GM12872 (cell line): ENCODE measurements around the gene GPR180.

Experiments used
- TF ChIP-seq, protein P1 (sequence below): IDR thresholded peaks from 3 replicates; pipeline ENCODE4 v1.5.1; 2011; ENCODE audit warnings: low read depth, mild to moderate bottlenecking, low read length, moderate library complexity; ENCODE audit not compliant: insufficient read depth

Gene GPR180

DNA sequence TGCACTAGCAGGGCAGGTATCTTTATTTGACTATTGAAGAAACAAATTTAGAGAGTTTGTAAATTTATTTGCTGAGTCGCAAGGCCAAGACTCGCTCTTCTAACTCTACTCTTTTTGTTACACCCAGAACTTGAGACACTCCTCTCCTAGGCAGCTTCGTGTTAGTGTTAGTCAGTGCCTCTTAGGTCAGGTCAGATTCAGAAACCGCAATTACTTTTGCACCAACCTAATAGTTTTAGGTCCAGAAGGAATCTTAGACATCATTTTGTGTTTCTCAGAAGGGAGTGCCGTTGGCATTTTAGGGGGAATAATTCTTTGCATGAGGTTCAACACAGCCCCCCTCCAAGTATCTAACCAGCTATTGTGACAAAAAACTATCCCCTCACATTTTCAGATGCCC is 8.8 kb downstream of the GPR180 start:
- TF ChIP-seq, protein P1, sequence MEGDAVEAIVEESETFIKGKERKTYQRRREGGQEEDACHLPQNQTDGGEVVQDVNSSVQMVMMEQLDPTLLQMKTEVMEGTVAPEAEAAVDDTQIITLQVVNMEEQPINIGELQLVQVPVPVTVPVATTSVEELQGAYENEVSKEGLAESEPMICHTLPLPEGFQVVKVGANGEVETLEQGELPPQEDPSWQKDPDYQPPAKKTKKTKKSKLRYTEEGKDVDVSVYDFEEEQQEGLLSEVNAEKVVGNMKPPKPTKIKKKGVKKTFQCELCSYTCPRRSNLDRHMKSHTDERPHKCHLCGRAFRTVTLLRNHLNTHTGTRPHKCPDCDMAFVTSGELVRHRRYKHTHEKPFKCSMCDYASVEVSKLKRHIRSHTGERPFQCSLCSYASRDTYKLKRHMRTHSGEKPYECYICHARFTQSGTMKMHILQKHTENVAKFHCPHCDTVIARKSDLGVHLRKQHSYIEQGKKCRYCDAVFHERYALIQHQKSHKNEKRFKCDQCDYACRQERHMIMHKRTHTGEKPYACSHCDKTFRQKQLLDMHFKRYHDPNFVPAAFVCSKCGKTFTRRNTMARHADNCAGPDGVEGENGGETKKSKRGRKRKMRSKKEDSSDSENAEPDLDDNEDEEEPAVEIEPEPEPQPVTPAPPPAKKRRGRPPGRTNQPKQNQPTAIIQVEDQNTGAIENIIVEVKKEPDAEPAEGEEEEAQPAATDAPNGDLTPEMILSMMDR, result no peak

- TF ChIP-seq, protein P1, result no peak
These were observed 10.4 kb downstream of the GPR180 start for GRCh38 chr13:94612050-94612449.

DNA sequence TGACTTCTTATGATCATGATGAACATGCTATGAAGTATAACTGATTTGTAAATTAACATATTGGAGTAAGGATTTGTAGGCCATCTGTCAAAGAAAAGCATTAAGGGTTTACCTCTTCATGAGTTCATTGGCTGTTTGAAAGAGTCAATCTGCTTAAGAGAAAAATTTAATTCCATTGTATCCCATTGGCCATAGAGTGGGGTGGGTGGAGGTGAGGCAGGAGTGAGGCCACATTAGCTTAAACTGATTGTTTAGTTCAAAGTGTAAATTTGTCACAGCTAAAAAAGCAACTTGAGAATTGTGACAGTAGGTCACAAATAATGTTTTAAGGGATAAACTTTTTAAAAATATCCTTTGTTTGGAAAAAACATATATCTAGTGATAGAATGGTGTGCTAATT is 11.4 kb downstream of the GPR180 start:
- TF ChIP-seq, protein P1, result no peak

DNA sequence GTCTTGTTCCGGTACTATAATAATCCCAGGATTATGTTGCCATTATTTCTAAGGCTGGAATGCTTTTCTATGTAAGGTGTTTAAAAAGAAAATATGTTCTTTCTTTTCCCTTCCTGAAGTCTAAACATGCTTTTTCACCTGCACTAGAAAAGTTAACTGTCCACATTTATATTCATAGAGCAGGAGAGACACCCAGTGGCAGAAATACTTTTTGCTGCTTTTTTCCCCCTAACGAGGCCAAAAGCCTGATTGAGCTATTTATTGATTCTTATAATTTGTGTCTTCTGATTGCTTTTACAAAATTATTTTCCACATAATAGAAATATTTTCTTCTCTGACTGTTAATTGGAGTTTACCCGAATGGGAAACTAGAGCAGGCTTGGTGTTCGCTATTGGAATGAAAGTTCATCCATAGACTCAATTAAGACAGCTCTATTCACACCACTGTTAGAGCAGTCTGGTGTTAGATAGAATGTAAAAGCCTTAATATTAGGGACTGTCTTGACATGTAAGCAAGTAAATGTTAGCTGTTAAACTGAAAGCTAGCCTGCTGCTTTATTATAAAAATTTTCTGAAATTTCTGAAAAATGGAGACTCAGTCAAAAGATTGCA is 15.8 kb downstream of the GPR180 start:
- TF ChIP-seq, protein P1, result peak; percentile 46; the same call in 1 of the 3 replicates

DNA sequence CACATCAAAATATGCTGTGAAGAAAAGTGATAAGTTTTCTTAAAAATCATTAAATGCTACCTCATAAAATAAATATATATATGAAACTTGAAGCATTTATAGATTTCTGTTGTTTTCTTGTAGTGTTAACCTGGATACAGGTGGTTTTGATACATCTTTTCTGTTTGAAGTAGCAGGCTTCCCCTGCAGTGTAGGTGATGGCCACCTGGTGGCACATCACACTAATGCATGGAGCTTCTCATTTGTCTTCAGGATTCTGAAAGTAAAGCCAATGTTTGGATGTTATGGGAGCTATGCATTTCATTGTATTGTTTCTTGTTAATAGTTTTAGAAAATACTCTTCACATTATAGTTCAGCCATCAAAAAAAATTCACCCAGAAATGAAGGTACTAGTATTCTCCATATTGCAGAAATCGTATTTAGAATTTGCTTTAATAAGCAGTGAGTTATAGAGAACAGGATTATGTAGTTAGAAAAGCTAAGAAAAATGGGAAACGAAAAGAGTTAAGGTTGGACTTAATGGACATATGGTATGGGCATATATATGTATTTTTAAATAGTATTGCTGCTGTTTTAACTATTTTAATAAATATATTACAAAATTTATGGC is 18.7 kb downstream of the GPR180 start:
- TF ChIP-seq, protein P1, result peak; percentile 74

- TF ChIP-seq, protein P1, result no peak
These were observed 20.7 kb downstream of the GPR180 start for GRCh38 chr13:94622344-94622743.

DNA sequence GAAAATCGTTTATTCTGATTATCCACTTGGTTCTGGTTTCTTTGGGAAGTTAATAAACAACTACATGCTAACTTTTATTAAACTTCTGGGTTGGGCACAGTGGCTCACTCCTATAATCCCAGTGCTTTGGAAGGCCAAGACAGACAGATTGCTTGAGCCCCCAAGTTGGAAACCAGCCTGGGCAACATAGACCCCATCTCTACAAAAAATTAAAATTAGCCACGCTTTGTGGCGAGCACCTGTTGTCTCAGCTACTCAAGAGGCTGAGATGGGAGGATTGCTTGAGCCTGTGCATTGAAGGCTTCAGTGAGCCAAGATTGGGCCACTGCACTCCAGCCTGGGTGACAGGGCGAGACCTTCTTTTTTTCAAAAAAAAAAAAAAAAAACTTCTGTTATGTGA is 21.7 kb downstream of the GPR180 start:
- TF ChIP-seq, protein P1, result no peak

DNA sequence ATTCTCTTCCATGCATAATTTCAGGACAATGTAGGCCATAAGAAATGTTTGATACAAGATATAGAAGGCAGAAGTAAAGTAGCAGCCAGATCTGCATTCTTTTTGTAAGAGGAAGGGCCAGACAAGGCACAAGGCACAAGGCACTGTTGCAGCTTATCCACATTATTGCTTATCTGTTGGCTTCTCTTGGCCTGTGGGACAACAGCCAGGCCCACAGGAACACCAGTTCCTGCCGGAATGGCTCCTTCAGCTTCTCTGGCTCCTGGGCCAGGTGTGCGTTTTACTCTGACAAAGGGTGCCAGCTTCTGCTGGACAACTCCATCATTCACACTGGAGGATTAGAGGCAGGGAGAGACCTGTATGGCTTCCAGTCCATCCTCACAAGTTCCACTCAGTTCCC is 29.2 kb downstream of the GPR180 start:
- TF ChIP-seq, protein P1, result no peak
